HCT116 (cell line): ENCODE measurements around the gene LINGO4. TPM values are rescaled to one million over a fixed set of nuclear protein-coding genes. Genes with fewer than 3 reads are reported as not detected.

Experiments
- ATAC-seq: fragments of 200-7000 bp; cut with Tn5 transposase; 2 replicates; pipeline ENCODE4 v1.9.1; 2020; ENCODE audit warnings: mild to moderate bottlenecking, moderate library complexity
- BruUV-seq: library from RNA; stranded (reverse); fragments of 400-500 nt; replicated peaks from 2 replicates; lab custom pipeline; 2021; lab: Mats Ljungman, UMichigan
- CTCF ChIA-PET: fragments of 300-600 bp; sonication (Branson Sonifier 250); formaldehyde crosslinking; loops from one replicate; lab custom pipeline; 2021; ENCODE audit warnings: antibody characterized with exemption; lab: Charles Lee
- POLR2A ChIA-PET: fragments of 300-600, 350-600 bp; sonication (Branson Sonifier 250); formaldehyde crosslinking; loops from one replicate; lab custom pipeline; 2021; ENCODE audit warnings: antibody characterized with exemption; lab: Charles Lee
- RAD21 ChIA-PET, 2 experiments: fragments of 300-600 bp; sonication (Branson Sonifier 250); formaldehyde crosslinking; loops; one replicate each; lab custom pipeline; 2023; ENCODE audit warnings: low total read pairs in 2 of 2; ENCODE audit not compliant: uncharacterized antibody in 2 of 2, unreplicated experiment in 2 of 2, low non-redundant PET in 1 of 2; lab: Charles Lee
- DNase-seq: peaks from one replicate; pipeline ENCODE4 v3.0.0-alpha.2; 2010; ENCODE audit warnings: low read depth, low spot score
- H2AFZ ChIP-seq: fragments of 200-600 bp; shearing (Covaris generic), sonication (generic); 2 replicates; pipeline ENCODE4 v1.6.1; 2017; ENCODE audit warnings: low read depth, mixed run types, mixed read lengths, antibody characterized with exemption, low read length; ENCODE audit not compliant: poor library complexity, severe bottlenecking
- H3K27ac ChIP-seq: 2 replicates; pipeline ENCODE4 v1.5.1; 2012; ENCODE audit warnings: low read depth, low read length
- H3K27me3 ChIP-seq: fragments of 200-600 bp; sonication (generic); 2 replicates; pipeline ENCODE4 v1.6.1; 2016; ENCODE audit warnings: mixed run types, low read length, mixed read lengths; ENCODE audit not compliant: insufficient read depth
- H3K36me3 ChIP-seq, 2 experiments: fragments of 200-500 bp in 1 of 2; fragments of 200-600 bp in 1 of 2; sonication (Bioruptor generic) in 1 of 2; sonication (generic) in 1 of 2; 2 replicates each; pipeline versions ENCODE4 v1.5.1 to v1.6.1; 2014 to 2016; ENCODE audit warnings: low read length in 2 of 2, inconsistent platforms in 1 of 2, mixed read lengths in 1 of 2, mixed run types in 1 of 2; ENCODE audit not compliant: insufficient read depth in 2 of 2, control insufficient read depth in 1 of 2
- H3K4me1 ChIP-seq, 2 experiments: fragments of 200-600 bp in 1 of 2; sonication (generic) in 1 of 2; 2 replicates each; pipeline versions ENCODE4 v1.5.1 to v1.6.1; 2012 to 2017; ENCODE audit warnings: low read length in 2 of 2, inconsistent platforms in 1 of 2, mild to moderate bottlenecking in 1 of 2, mixed read lengths in 1 of 2, mixed run types in 1 of 2, moderate library complexity in 1 of 2; ENCODE audit not compliant: insufficient read depth in 2 of 2, control insufficient read depth in 1 of 2
- H3K4me2 ChIP-seq: fragments of 200-600 bp; sonication (generic); 2 replicates; pipeline ENCODE4 v1.6.1; 2017; ENCODE audit warnings: mixed run types, low read length, mixed read lengths
- H3K4me3 ChIP-seq, 2 experiments: fragments of 200-600 bp in 1 of 2; sonication (generic) in 1 of 2; replicated peaks in 1 of 2; 2 replicates each; pipeline ENCODE4 v1.5.1; 2011 to 2016; ENCODE audit warnings: low read length in 2 of 2, control low read depth in 1 of 2, low read depth in 1 of 2, mild to moderate bottlenecking in 1 of 2, mixed read lengths in 1 of 2, mixed run types in 1 of 2
- H3K79me2 ChIP-seq: fragments of 200-600 bp; sonication (generic); 2 replicates; pipeline ENCODE4 v1.6.1; 2017; ENCODE audit warnings: mild to moderate bottlenecking, mixed run types, low read length, moderate library complexity, mixed read lengths; ENCODE audit not compliant: insufficient read depth
- H3K9ac ChIP-seq: fragments of 200-600 bp; sonication (generic); 2 replicates; pipeline ENCODE4 v1.6.1; 2016; ENCODE audit warnings: low read length, mixed read lengths
- H3K9me2 ChIP-seq: fragments of 200-600 bp; sonication (generic), shearing (Covaris generic); 2 replicates; pipeline ENCODE4 v1.6.1; 2017; ENCODE audit warnings: mixed run types, mild to moderate bottlenecking, moderate library complexity; ENCODE audit not compliant: insufficient read depth
- H3K9me3 ChIP-seq, 2 experiments: fragments of 200-500 bp in 1 of 2; fragments of 200-600 bp in 1 of 2; sonication (Bioruptor generic) in 1 of 2; sonication (generic) in 1 of 2; 2 replicates each; pipeline ENCODE4 v1.6.1; 2014 to 2017; ENCODE audit warnings: low read length in 2 of 2, mixed read lengths in 2 of 2, inconsistent platforms in 1 of 2, low read depth in 1 of 2, mild to moderate bottlenecking in 1 of 2, mixed run types in 1 of 2, moderate library complexity in 1 of 2; ENCODE audit not compliant: control insufficient read depth in 1 of 2, insufficient read depth in 1 of 2
- H4K20me1 ChIP-seq: fragments of 200-600 bp; sonication (generic), shearing (Covaris generic); 2 replicates; pipeline ENCODE4 v1.6.1; 2017; ENCODE audit warnings: mixed run types, mild to moderate bottlenecking, moderate library complexity; ENCODE audit not compliant: insufficient read depth
- CTCF ChIP-seq, 3 experiments: fragments of 200-600 bp in 1 of 3; sonication (generic) in 1 of 3; IDR thresholded peaks in 2 of 3; conservative IDR thresholded peaks in 1 of 3; 2 replicates each; pipeline ENCODE4 v1.5.1; 2012 to 2017; ENCODE audit warnings: low read depth in 2 of 3, low read length in 2 of 3, antibody characterized with exemption in 1 of 3, borderline replicate concordance in 1 of 3, control low read depth in 1 of 3, mild to moderate bottlenecking in 1 of 3, mixed read lengths in 1 of 3, mixed run types in 1 of 3, moderate library complexity in 1 of 3; ENCODE audit not compliant: insufficient read depth in 1 of 3
- ELF1 ChIP-seq: IDR thresholded peaks from 2 replicates; pipeline ENCODE4 v1.6.1; 2012; ENCODE audit warnings: low read depth, borderline replicate concordance
- EZH2 ChIP-seq: fragments of 200-600 bp; sonication (generic); IDR thresholded peaks from 2 replicates; pipeline ENCODE4 v1.6.1; 2017; ENCODE audit warnings: antibody characterized with exemption, mixed run types
- JUND ChIP-seq: IDR thresholded peaks from 2 replicates; pipeline ENCODE4 v1.6.1; 2012
- POLR2A ChIP-seq: IDR thresholded peaks from 2 replicates; pipeline ENCODE4 v1.7.0; 2011; ENCODE audit warnings: borderline replicate concordance; ENCODE audit not compliant: insufficient read depth, insufficient read length; ENCODE audit errors: extremely low read depth
- RAD21 ChIP-seq: IDR thresholded peaks from 2 replicates; pipeline ENCODE4 v1.6.1; 2012; ENCODE audit warnings: low read depth, mild to moderate bottlenecking
- SIN3A ChIP-seq: IDR thresholded peaks from 2 replicates; pipeline ENCODE4 v1.6.1; 2012; ENCODE audit warnings: low read depth
- SP1 ChIP-seq: IDR thresholded peaks from 2 replicates; pipeline ENCODE4 v1.6.1; 2012; ENCODE audit warnings: low read depth
- TCF7L2 ChIP-seq: IDR thresholded peaks from 2 replicates; pipeline ENCODE4 v1.7.0; 2011; ENCODE audit warnings: borderline replicate concordance, inconsistent platforms; ENCODE audit not compliant: insufficient read depth, insufficient read length; ENCODE audit errors: extremely low read depth
- YY1 ChIP-seq: IDR thresholded peaks from 2 replicates; pipeline ENCODE4 v1.6.1; 2011; ENCODE audit warnings: low read length, low read depth, moderate library complexity, mild to moderate bottlenecking; ENCODE audit not compliant: insufficient replicate concordance; ENCODE audit errors: extremely low read depth
- ZFX ChIP-seq: fragments of 450-650 bp; IDR thresholded peaks from 2 replicates; pipeline ENCODE4 v1.6.1; 2017
- ZNF274 ChIP-seq: fragments of 200-500 bp; sonication (Bioruptor generic); IDR thresholded peaks from 2 replicates; pipeline ENCODE4 v1.6.1; 2014; ENCODE audit warnings: mild to moderate bottlenecking, low read depth, low read length, inconsistent platforms
- intact Hi-C: fragments of 100-400 bp; cut with micrococcal nuclease; formaldehyde crosslinking; loops from 2 replicates; pipeline ENCODE4 v1.10.0; 2022
- total RNA-seq: library from RNA; stranded (reverse); gene quantifications from one replicate; pipeline ENCODE4 v1.2.1, GENCODE V29; 2021; ENCODE audit not compliant: unreplicated experiment

Gene LINGO4
- total RNA-seq, 1 experiment from 2014 or later, result not detected

GRCh38 chr1:151809290-151809984 lies 4.2 kb upstream of the LINGO4 start (continued):
- TF ChIP-seq CTCF (IDR thresholded peaks at IDR 0.05 in 2 of 3, conservative IDR thresholded peaks at IDR 0.05 in 1 of 3; ENCODE audit: borderline replicate concordance in 1 of 3, insufficient read depth in 1 of 3, low read depth in 2 of 3, low read length in 2 of 3), result no peak

- H3K9ac ChIP-seq, result no peak overlapping the region
- H3K4me1 ChIP-seq, result no peaks in the 10 kb centered on the region
- ATAC-seq, result no peak
- H3K27me3 ChIP-seq, result peaks cover 27% of the 10 kb centered on the region; the same call in 1 of the 2 replicates
- H3K9me2 ChIP-seq, result no peaks in the 10 kb centered on the region
- POLR2A ChIA-PET, result no interaction called here
- no peaks in the 10 kb centered on the region for H4K20me1 ChIP-seq
- H3K4me2 ChIP-seq, result no peak overlapping the region
- intact Hi-C loops, result no loop called here
- H2AFZ ChIP-seq, result no peak overlapping the region
- TF ChIP-seq SIN3A, result no peak
- TF ChIP-seq, all 23 proteins: peak for 0
- Histone ChIP-seq H3K9me3 (no peaks in the 10 kb centered on the region), H3K36me3 (no peaks in the 10 kb centered on the region), H3K27ac (no peak overlapping the region), H3K79me2 (no peaks in the 10 kb centered on the region), H3K4me3 (no peak overlapping the region)
- DNase-seq, result no peak
- CTCF ChIA-PET, result no interaction called here
- no TSS peak for BruUV-seq
- RAD21 ChIA-PET, result no interaction called here
Measured at GRCh38 chr1:151807766-151808165, 2.5 kb upstream of the LINGO4 start.

GRCh38 chr1:151807131-151807530 lies 1.9 kb upstream of the LINGO4 start:
- Histone ChIP-seq H2AFZ (no peak overlapping the region), H3K4me2 (no peak overlapping the region), H3K27me3 (peaks cover 27% of the 10 kb centered on the region; the same call in 1 of the 2 replicates), H3K9ac (no peak overlapping the region), H3K79me2 (no peaks in the 10 kb centered on the region), H3K9me3 (no peaks in the 10 kb centered on the region), H3K4me1 (no peaks in the 10 kb centered on the region), H4K20me1 (no peaks in the 10 kb centered on the region), H3K9me2 (no peaks in the 10 kb centered on the region), H3K36me3 (no peaks in the 10 kb centered on the region), H3K4me3 (no peak overlapping the region), H3K27ac (no peak overlapping the region)
- POLR2A ChIA-PET, result no interaction called here
- ATAC-seq (no peak), DNase-seq (no peak)
- no TSS peak for BruUV-seq
- RAD21 ChIA-PET, result no interaction called here
- CTCF ChIA-PET, result no interaction called here
- intact Hi-C loops, result no loop called here
- TF ChIP-seq CTCF (IDR thresholded peaks at IDR 0.05 in 2 of 3, conservative IDR thresholded peaks at IDR 0.05 in 1 of 3; ENCODE audit: borderline replicate concordance in 1 of 3, insufficient read depth in 1 of 3, low read depth in 2 of 3, low read length in 2 of 3) (no peak), POLR2A (no peak), SIN3A (no peak), ZNF274 (no peak), SP1 (no peak), JUND (no peak), RAD21 (no peak), TCF7L2 (no peak), ZFX (no peak), YY1 (no peak), EZH2 (no peak), ELF1 (no peak)
